Prostate gland (tissue), 2 donors: ENCODE data around the gene ANO2. TPM values are rescaled to one million over a fixed set of nuclear protein-coding genes. Genes with fewer than 3 reads are reported as not detected.

Source experiments
- DNase-seq: peaks from one replicate; pipeline ENCODE4 v3.0.0-alpha.2; 2019; ENCODE audit warnings: low spot score
- H3K27ac ChIP-seq, 2 donors: fragments of 200-600 bp; sonication (generic); 2 replicates each; pipeline ENCODE4 v1.5.1; 2017 to 2019
- H3K27me3 ChIP-seq: fragments of 200-600 bp; sonication (generic); replicated peaks from 2 replicates; pipeline ENCODE4 v1.5.1; 2019; ENCODE audit not compliant: insufficient read depth
- H3K36me3 ChIP-seq, 2 donors: fragments of 200-600 bp; sonication (generic); 1 replicate in 1 of 2; 2 replicates in 1 of 2; pipeline versions ENCODE4 v1.5.1 to v1.8.1; 2017 to 2019
- H3K4me1 ChIP-seq: fragments of 200-600 bp; sonication (generic); replicated peaks from 2 replicates; pipeline ENCODE4 v1.5.1; 2019
- H3K4me3 ChIP-seq, 2 donors: fragments of 200-600 bp; sonication (generic); 2 replicates each; pipeline ENCODE4 v1.5.1; 2017 to 2019
- H3K9me3 ChIP-seq: fragments of 200-600 bp; sonication (generic); 2 replicates; pipeline ENCODE4 v1.5.1; 2017
- POLR2A ChIP-seq: fragments of 450-650 bp; IDR thresholded peaks from one replicate; pipeline ENCODE4 v1.6.1; 2016; ENCODE audit warnings: antibody characterized with exemption, mild to moderate bottlenecking
- POLR2AphosphoS5 ChIP-seq: sonication (generic); formaldehyde crosslinking; IDR thresholded peaks from one replicate; pipeline ENCODE4 v1.6.1; 2017; ENCODE audit warnings: antibody characterized with exemption
- WGBS: methylation state at CpG from one replicate; pipeline ENCODE4 v1.1.5; 2018; 5-methylcytosine and 5-hydroxymethylcytosine counted together
- intact Hi-C: fragments of 100-400 bp; cut with DNase I; formaldehyde crosslinking; loops from one replicate; pipeline ENCODE4 v1.14.2; 2022
- total RNA-seq, 2 donors: library from RNA; depleted of rRNA; stranded (reverse); fragments of >200 nt; gene quantifications; one replicate each; pipeline ENCODE4 v1.1.0, GENCODE V29; 2016
- TF ChIP-seq, protein P1 (sequence below), 4 experiments: fragments of 200-600 bp in 2 of 4; fragments of 450-650 bp in 2 of 4; sonication (generic) in 2 of 4; IDR thresholded peaks; 1 replicate in 3 of 4; 2 replicates in 1 of 4; pipeline ENCODE4 v1.5.1; 2016 to 2019; ENCODE audit warnings: antibody characterized with exemption in 4 of 4, mild to moderate bottlenecking in 2 of 4, moderate library complexity in 2 of 4

The ANO2 gene
- total RNA-seq, 2 donors from 2014 or later, result 0.64 to 7.0 TPM

DNA sequence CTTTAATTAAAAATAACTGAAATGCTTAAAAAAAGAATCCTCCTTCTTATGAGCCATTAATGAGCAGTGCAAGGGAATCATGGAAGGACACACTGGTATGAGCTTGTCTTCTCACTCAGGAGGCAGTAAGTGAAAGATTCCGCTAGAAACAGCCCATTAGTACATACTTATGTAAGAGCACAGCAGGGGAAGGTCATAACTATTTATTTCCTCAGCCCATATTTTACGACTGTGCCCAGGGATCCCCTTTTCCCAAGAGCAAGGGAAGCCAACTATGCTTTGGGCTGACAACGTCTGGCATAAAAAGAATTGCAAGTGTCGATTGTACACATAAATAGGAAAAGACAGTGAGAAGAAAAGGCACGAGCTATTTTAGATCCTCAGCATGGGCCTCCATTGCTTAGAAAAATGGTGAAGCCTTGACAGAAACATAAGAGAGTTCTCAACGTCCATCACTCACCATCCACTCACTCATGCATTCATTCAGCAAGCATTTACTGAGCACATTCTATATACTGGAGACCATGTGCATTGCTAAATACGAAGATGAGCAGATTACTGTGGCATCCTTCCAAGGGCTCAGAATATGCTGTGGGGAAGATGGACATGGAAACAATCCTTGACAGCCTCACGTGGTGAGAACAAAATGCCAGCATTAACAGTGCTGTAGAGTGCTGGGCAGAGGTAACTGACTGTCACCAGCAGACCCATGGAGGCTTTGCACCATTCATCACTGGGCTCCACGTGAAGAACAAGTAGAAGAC, 360.5 kb downstream of the ANO2 start:
- 74% methylated on average over 9 of the region's 9 CpGs for WGBS
- no peak for DNase-seq

DNA sequence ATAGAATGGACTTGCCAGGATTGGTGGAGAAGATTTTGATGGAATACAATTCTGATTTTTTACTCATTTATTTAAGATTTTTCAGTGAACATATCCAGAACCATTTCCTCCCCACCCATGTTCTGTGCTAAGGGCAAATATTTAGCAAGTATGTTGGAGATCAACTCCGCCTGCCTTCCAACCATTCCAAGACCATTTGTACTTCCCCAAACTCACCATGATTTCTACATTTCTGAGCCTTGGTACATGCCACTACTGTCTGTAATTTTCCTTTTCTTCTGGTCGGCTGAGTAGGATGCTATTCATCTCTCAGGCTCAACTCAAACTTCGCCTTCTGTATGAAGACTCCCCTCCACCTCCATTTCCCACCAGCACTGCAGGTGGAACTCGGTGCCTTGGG, 362.5 kb downstream of the ANO2 start:
- H3K4me3 ChIP-seq, result no peak overlapping the region
- intact Hi-C loops, result no loop called here
- no peaks in the 10 kb centered on the region for H3K27me3 ChIP-seq
- WGBS, result 94% methylated on average over 4 of the region's 4 CpGs
- H3K36me3 ChIP-seq, result no peaks in the 10 kb centered on the region
- H3K27ac ChIP-seq, result no peak overlapping the region
- TF ChIP-seq POLR2AphosphoS5, result no peak
- no peak for TF ChIP-seq POLR2A
- TF ChIP-seq, protein P1, sequence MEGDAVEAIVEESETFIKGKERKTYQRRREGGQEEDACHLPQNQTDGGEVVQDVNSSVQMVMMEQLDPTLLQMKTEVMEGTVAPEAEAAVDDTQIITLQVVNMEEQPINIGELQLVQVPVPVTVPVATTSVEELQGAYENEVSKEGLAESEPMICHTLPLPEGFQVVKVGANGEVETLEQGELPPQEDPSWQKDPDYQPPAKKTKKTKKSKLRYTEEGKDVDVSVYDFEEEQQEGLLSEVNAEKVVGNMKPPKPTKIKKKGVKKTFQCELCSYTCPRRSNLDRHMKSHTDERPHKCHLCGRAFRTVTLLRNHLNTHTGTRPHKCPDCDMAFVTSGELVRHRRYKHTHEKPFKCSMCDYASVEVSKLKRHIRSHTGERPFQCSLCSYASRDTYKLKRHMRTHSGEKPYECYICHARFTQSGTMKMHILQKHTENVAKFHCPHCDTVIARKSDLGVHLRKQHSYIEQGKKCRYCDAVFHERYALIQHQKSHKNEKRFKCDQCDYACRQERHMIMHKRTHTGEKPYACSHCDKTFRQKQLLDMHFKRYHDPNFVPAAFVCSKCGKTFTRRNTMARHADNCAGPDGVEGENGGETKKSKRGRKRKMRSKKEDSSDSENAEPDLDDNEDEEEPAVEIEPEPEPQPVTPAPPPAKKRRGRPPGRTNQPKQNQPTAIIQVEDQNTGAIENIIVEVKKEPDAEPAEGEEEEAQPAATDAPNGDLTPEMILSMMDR (IDR thresholded peaks at IDR 0.05), result no peak
- no peak for DNase-seq
- no peaks in the 10 kb centered on the region for H3K4me1 ChIP-seq
- no peaks in the 10 kb centered on the region for H3K9me3 ChIP-seq

More for the DNA sequence above, 360.5 kb downstream of the ANO2 start:
- Histone ChIP-seq H3K4me3 (no peak overlapping the region), H3K4me1 (no peaks in the 10 kb centered on the region), H3K27ac (no peak overlapping the region), H3K9me3 (no peaks in the 10 kb centered on the region), H3K27me3 (no peaks in the 10 kb centered on the region), H3K36me3 (no peaks in the 10 kb centered on the region)
- intact Hi-C loops, result no loop called here
- TF ChIP-seq POLR2A, result no peak
- TF ChIP-seq, protein P1 (IDR thresholded peaks at IDR 0.05), result no peak
- TF ChIP-seq POLR2AphosphoS5, result no peak

DNA sequence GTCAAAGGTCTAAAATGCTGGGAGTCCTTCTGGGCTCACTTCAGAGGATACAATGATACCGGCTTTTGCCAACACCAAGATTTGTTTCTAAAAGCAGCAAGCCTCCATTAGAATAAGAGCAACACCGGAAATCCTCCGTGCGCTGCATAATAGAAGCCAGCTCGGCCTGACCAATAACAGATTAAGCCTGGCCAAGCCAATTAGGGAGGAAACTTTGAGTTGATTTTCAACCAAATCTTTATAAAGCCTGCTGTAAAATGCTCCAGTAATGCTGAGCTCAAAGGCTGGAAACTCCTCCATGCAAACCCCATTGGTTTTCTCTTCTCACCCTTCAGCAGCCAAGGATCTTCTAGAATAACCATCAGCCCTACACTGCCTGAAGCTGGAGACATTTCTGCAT, 363.0 kb downstream of the ANO2 start:
- Histone ChIP-seq H3K9me3 (no peaks in the 10 kb centered on the region), H3K4me3 (no peak overlapping the region), H3K27ac (no peak overlapping the region), H3K36me3 (no peaks in the 10 kb centered on the region), H3K27me3 (no peaks in the 10 kb centered on the region), H3K4me1 (no peaks in the 10 kb centered on the region)
- TF ChIP-seq POLR2AphosphoS5 (no peak), POLR2A (no peak)
- TF ChIP-seq, protein P1 (IDR thresholded peaks at IDR 0.05), result no peak
- no peak for DNase-seq
- intact Hi-C loops, result no loop called here
- WGBS, result 81% methylated on average over 5 of the region's 5 CpGs

DNA sequence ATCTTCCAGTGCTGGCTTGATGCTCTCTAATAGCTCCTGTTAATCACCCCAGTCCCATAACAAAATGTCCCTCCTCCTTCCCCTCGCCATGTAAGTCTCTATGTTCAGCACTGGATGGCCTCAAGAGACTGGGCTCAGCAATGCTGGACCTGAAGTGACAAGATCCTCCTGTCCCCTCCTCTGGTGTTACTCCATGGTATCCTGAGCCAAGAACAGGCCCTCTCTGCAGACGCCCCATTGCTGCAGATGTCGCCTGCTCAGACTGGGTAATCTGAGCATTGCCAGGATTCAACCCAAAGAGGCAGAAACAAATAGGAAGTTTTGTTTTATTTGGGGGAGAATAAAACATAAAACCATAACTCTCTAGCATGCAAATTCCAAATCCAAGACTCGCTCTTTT, 363.4 kb downstream of the ANO2 start:
- TF ChIP-seq POLR2AphosphoS5, result no peak
- no peak for TF ChIP-seq POLR2A
- TF ChIP-seq, protein P1 (IDR thresholded peaks at IDR 0.05), result no peak
- Histone ChIP-seq H3K36me3 (no peaks in the 10 kb centered on the region), H3K4me1 (no peaks in the 10 kb centered on the region), H3K27me3 (no peaks in the 10 kb centered on the region), H3K27ac (no peak overlapping the region), H3K9me3 (no peaks in the 10 kb centered on the region), H3K4me3 (no peak overlapping the region)
- intact Hi-C loops, result no loop called here
- 76% methylated on average over 4 of the region's 4 CpGs for WGBS
- DNase-seq, result no peak

DNA sequence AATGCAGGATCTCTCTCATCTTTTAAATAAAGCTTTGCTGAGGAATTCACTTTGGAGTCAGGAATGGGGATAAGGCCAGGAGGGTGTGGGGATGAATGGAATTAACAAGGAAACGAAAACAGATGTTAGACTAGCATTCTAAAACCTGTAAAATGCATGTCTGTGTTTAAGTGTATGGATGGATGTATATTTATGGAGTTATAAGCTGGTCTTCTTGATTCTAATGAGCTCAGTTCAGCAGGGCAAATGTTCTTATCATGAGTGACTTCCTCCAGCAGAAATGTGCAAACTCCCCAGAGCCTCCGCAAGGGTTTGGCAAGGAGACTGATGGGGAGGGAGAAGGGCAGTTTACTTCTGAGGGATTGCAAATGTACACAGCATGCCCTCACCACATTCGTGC, 364.0 kb downstream of the ANO2 start:
- no peaks in the 10 kb centered on the region for H3K4me1 ChIP-seq
- intact Hi-C loops, result no loop called here
- no peak overlapping the region for H3K27ac ChIP-seq

More for the DNA sequence above, 364.0 kb downstream of the ANO2 start:
- WGBS, result 73% methylated on average over 3 of the region's 3 CpGs
- no peaks in the 10 kb centered on the region for H3K36me3 ChIP-seq
- no peaks in the 10 kb centered on the region for H3K27me3 ChIP-seq
- no peak for TF ChIP-seq POLR2AphosphoS5
- no peak for TF ChIP-seq POLR2A
- TF ChIP-seq, protein P1 (IDR thresholded peaks at IDR 0.05), result no peak
- no peak overlapping the region for H3K4me3 ChIP-seq
- DNase-seq, result no peak
- H3K9me3 ChIP-seq, result no peaks in the 10 kb centered on the region
